ENCODE results near the gene MRPL49.

The MRPL49 gene

GRCh38 chr11:65090628-65091027 lies 31.5 kb upstream of the MRPL49 start:
- peak overlapping the region; percentile 39; the same call in 1 of the 2 replicates for H3K4me2 ChIP-seq (ENCODE audit: low read depth, low read length)
- TF ChIP-seq EZH2 (optimal IDR thresholded peaks at IDR 0.05; ENCODE audit: low read depth, low read length) = no peak
- TF ChIP-seq CTCF (IDR thresholded peaks at IDR 0.05; ENCODE audit: low read length) = no peak
- TF ChIP-seq EZH2phosphoT487 (IDR thresholded peaks at IDR 0.05; ENCODE audit: low read length) = no peak
- H3F3A ChIP-seq (ENCODE audit: insufficient read depth, low read length) = peaks cover 53% of the 10 kb centered on the region
- no peaks in the 10 kb centered on the region; the same call in 1 of the 2 replicates for H3K36me3 ChIP-seq (replicated peaks; ENCODE audit: insufficient read depth, low read length)
- peak overlapping the region; percentile 87 for H3K27ac ChIP-seq (ENCODE audit: low read length)
- no peaks in the 10 kb centered on the region for H4K20me1 ChIP-seq (ENCODE audit: insufficient read depth, low read length)
- H3K9ac ChIP-seq (ENCODE audit: low read length) = peak overlapping the region; percentile 32; the same call in 1 of the 2 replicates
- H2AFZ ChIP-seq (ENCODE audit: low read length) = no peak overlapping the region
- no peak overlapping the region for H3K4me3 ChIP-seq (ENCODE audit: low read length)
- H3K79me2 ChIP-seq (ENCODE audit: low read length) = peaks cover 24% of the 10 kb centered on the region
- H3K9me3 ChIP-seq (replicated peaks; ENCODE audit: insufficient read depth, low read length) = no peaks in the 10 kb centered on the region
- no peaks in the 10 kb centered on the region for H3K9me2 ChIP-seq (replicated peaks; ENCODE audit: insufficient read depth, low read length)
- peak; percentile 82 for DNase-seq
- H3K4me1 ChIP-seq (ENCODE audit: low read length) = peaks cover 42% of the 10 kb centered on the region
- no peaks in the 10 kb centered on the region for H3K27me3 ChIP-seq (replicated peaks; ENCODE audit: insufficient read depth, low read length)

DNA sequence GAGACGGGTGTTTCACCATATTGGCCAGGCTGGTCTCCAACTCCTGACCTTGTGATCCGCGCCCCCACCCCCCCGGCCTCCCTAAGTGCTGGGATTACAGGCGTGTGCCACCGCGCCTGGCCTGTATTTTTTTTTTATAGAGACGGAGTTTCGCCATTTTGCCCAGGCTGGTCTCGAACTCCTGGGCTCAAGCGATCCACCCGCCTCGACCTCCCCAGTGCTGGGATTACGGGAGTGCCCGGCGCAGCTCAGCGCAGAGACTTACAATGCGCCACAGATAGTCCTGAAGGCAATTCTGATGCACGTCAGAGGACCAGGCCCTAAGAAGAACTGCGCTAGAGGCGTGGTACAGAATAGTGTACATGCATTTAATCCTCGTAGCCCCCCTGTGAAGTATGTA lies 26.7 kb upstream of the MRPL49 start:
- peak overlapping the region; percentile 84 for H3K4me3 ChIP-seq (ENCODE audit: low read length)
- peaks cover 16% of the 10 kb centered on the region for H3F3A ChIP-seq (ENCODE audit: insufficient read depth, low read length)
- peak overlapping the region; percentile 89 for H3K9ac ChIP-seq (ENCODE audit: low read length)
- TF ChIP-seq CTCF (IDR thresholded peaks at IDR 0.05; ENCODE audit: low read length) (no peak), EZH2phosphoT487 (IDR thresholded peaks at IDR 0.05; ENCODE audit: low read length) (no peak), EZH2 (optimal IDR thresholded peaks at IDR 0.05; ENCODE audit: low read depth, low read length) (no peak)
- no peaks in the 10 kb centered on the region for H3K9me3 ChIP-seq (replicated peaks; ENCODE audit: insufficient read depth, low read length)
- DNase-seq = no peak
- no peaks in the 10 kb centered on the region for H3K9me2 ChIP-seq (replicated peaks; ENCODE audit: insufficient read depth, low read length)
- H3K27ac ChIP-seq (ENCODE audit: low read length) = peak overlapping the region; percentile 91; the same call in 1 of the 2 replicates
- H3K79me2 ChIP-seq (ENCODE audit: low read length) = peaks cover 35% of the 10 kb centered on the region
- H3K4me2 ChIP-seq (ENCODE audit: low read depth, low read length) = peak overlapping the region; percentile 60
- H2AFZ ChIP-seq (ENCODE audit: low read length) = peak overlapping the region; percentile 90
- no peaks in the 10 kb centered on the region for H3K27me3 ChIP-seq (replicated peaks; ENCODE audit: insufficient read depth, low read length)
- H4K20me1 ChIP-seq (ENCODE audit: insufficient read depth, low read length) = no peaks in the 10 kb centered on the region
- peaks cover 15% of the 10 kb centered on the region for H3K4me1 ChIP-seq (ENCODE audit: low read length)
- no peaks in the 10 kb centered on the region for H3K36me3 ChIP-seq (replicated peaks; ENCODE audit: insufficient read depth, low read length)

- Histone ChIP-seq H2AFZ (ENCODE audit: low read length) (peak within 1 kb of the TSS; percentile 90), H3K4me3 (ENCODE audit: low read length) (peak within 1 kb of the TSS; percentile 84), H3K79me2 (ENCODE audit: low read length) (peaks cover 42% of the 10 kb centered on the region), H3K27ac (ENCODE audit: low read length) (peak within 1 kb of the TSS; percentile 91), H3K9ac (ENCODE audit: low read length) (peak within 1 kb of the TSS; percentile 89), H4K20me1 (ENCODE audit: insufficient read depth, low read length) (no peaks in the 10 kb centered on the region), H3K9me2 (replicated peaks; ENCODE audit: insufficient read depth, low read length) (no peaks in the 10 kb centered on the region), H3K4me1 (ENCODE audit: low read length) (peaks cover 10% of the 10 kb centered on the region; the same call in 1 of the 2 replicates), H3K36me3 (replicated peaks; ENCODE audit: insufficient read depth, low read length) (no peaks in the 10 kb centered on the region), H3K9me3 (replicated peaks; ENCODE audit: insufficient read depth, low read length) (no peaks in the 10 kb centered on the region), H3F3A (ENCODE audit: insufficient read depth, low read length) (peaks cover 12% of the 10 kb centered on the region; the same call in 1 of the 2 replicates), H3K4me2 (ENCODE audit: low read depth, low read length) (peak within 1 kb of the TSS; percentile 86), H3K27me3 (replicated peaks; ENCODE audit: insufficient read depth, low read length) (no peaks in the 10 kb centered on the region)
- DNase-seq = peak; percentile 96
- TF ChIP-seq EZH2phosphoT487 (IDR thresholded peaks at IDR 0.05; ENCODE audit: low read length) = no peak
These were observed 25.9 kb upstream of the MRPL49 start, which contains the start of gene VPS51 for GRCh38 chr11:65095974-65096806. VPS51 (plus strand) TSS chr11:65096214; CDS start chr11:65096251, 37 bp downstream.

All from MM.1S (cell line).